SU-DHL-6 (cell line): ENCODE measurements around the gene GFOD2.

Experiments used
- H2AFZ ChIP-seq: fragments of 200-600 bp; sonication (generic); 2 replicates; pipeline ENCODE4 v1.6.1; 2014; ENCODE audit warnings: low read depth, mild to moderate bottlenecking, moderate library complexity, mixed read lengths, antibody characterized with exemption, low read length; ENCODE audit not compliant: severe bottlenecking
- H3F3A ChIP-seq: fragments of 200-600 bp; shearing (Covaris generic); 2 replicates; pipeline ENCODE4 v1.6.0; 2016; ENCODE audit warnings: antibody characterized with exemption, mild to moderate bottlenecking; ENCODE audit not compliant: insufficient read depth
- H3K27ac ChIP-seq: fragments of 200-600 bp; sonication (generic); 2 replicates; pipeline ENCODE4 v1.5.1; 2016; ENCODE audit warnings: low read depth, mild to moderate bottlenecking, low read length, moderate library complexity, mixed read lengths
- H3K27me3 ChIP-seq: fragments of 200-600 bp; sonication (generic), shearing (Covaris generic); 2 replicates; pipeline ENCODE4 v1.6.0; 2014; ENCODE audit warnings: mild to moderate bottlenecking, low read length
- H3K36me3 ChIP-seq: fragments of 200-600 bp; sonication (generic); 2 replicates; pipeline ENCODE4 v1.6.1; 2014; ENCODE audit warnings: mild to moderate bottlenecking, low read length, mixed read lengths
- H3K4me2 ChIP-seq: fragments of 300-600, 200-600 bp; shearing (Covaris generic), sonication (generic); 2 replicates; pipeline ENCODE4 v1.6.0; 2014; ENCODE audit warnings: low read length, low read depth, mild to moderate bottlenecking; ENCODE audit not compliant: poor library complexity, severe bottlenecking
- H3K4me3 ChIP-seq: fragments of 200-600 bp; sonication (generic); 2 replicates; pipeline ENCODE4 v1.5.1; 2014; ENCODE audit warnings: antibody characterized with exemption, low read length, mild to moderate bottlenecking, mixed read lengths; ENCODE audit not compliant: insufficient read depth, poor library complexity, severe bottlenecking
- H3K79me2 ChIP-seq: fragments of 200-600 bp; sonication (generic); 2 replicates; pipeline ENCODE4 v1.6.1; 2014; ENCODE audit warnings: mild to moderate bottlenecking, low read length, moderate library complexity; ENCODE audit not compliant: insufficient read depth
- H3K9ac ChIP-seq: fragments of 200-600 bp; sonication (generic); 2 replicates; pipeline ENCODE4 v1.7.0; 2014; ENCODE audit warnings: mild to moderate bottlenecking, low read length
- H3K9me2 ChIP-seq: fragments of 200-600 bp; sonication (generic); replicated peaks from 2 replicates; pipeline ENCODE4 v1.6.1; 2014; ENCODE audit warnings: low read length; ENCODE audit not compliant: insufficient read depth
- H3K9me3 ChIP-seq: fragments of 200-600 bp; sonication (generic); 2 replicates; pipeline ENCODE4 v1.6.1; 2014; ENCODE audit warnings: low read length, mixed read lengths; ENCODE audit not compliant: insufficient read depth
- H4K20me1 ChIP-seq: fragments of 200-600 bp; sonication (generic); 2 replicates; pipeline ENCODE4 v1.6.1; 2014; ENCODE audit warnings: low read depth, mild to moderate bottlenecking, antibody characterized with exemption, low read length, moderate library complexity, mixed read lengths
- EZH2phosphoT487 ChIP-seq: fragments of 200-600 bp; sonication (generic), shearing (Covaris generic); conservative IDR thresholded peaks from 2 replicates; pipeline ENCODE4 v1.6.1; 2018; ENCODE audit warnings: mild to moderate bottlenecking, antibody characterized with exemption, low read length, moderate library complexity, mixed read lengths
- TF ChIP-seq, protein P1 (sequence below): fragments of 200-600 bp; sonication (generic); IDR thresholded peaks from one replicate; pipeline ENCODE4 v1.5.1; 2017; ENCODE audit warnings: antibody characterized with exemption, mild to moderate bottlenecking, low read length, moderate library complexity; ENCODE audit not compliant: insufficient read depth, poor library complexity, severe bottlenecking

The GFOD2 gene

GRCh38 chr16:67730326-67730725 lies 11.2 kb upstream of the GFOD2 start:
- Histone ChIP-seq H3K9ac (no peak overlapping the region), H3K36me3 (no peaks in the 10 kb centered on the region), H4K20me1 (no peaks in the 10 kb centered on the region), H3K79me2 (no peaks in the 10 kb centered on the region), H3K9me3 (no peaks in the 10 kb centered on the region), H3K9me2 (no peaks in the 10 kb centered on the region), H3K4me2 (no peak overlapping the region), H2AFZ (no peak overlapping the region), H3F3A (no peaks in the 10 kb centered on the region), H3K27me3 (no peaks in the 10 kb centered on the region), H3K27ac (no peak overlapping the region), H3K4me3 (no peak overlapping the region)
- no peak for TF ChIP-seq EZH2phosphoT487
- TF ChIP-seq, protein P1, sequence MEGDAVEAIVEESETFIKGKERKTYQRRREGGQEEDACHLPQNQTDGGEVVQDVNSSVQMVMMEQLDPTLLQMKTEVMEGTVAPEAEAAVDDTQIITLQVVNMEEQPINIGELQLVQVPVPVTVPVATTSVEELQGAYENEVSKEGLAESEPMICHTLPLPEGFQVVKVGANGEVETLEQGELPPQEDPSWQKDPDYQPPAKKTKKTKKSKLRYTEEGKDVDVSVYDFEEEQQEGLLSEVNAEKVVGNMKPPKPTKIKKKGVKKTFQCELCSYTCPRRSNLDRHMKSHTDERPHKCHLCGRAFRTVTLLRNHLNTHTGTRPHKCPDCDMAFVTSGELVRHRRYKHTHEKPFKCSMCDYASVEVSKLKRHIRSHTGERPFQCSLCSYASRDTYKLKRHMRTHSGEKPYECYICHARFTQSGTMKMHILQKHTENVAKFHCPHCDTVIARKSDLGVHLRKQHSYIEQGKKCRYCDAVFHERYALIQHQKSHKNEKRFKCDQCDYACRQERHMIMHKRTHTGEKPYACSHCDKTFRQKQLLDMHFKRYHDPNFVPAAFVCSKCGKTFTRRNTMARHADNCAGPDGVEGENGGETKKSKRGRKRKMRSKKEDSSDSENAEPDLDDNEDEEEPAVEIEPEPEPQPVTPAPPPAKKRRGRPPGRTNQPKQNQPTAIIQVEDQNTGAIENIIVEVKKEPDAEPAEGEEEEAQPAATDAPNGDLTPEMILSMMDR, result no peak

- H3K9me2 ChIP-seq, result no peaks in the 10 kb centered on the region
- H3K9me3 ChIP-seq, result no peaks in the 10 kb centered on the region
- no peaks in the 10 kb centered on the region for H3K79me2 ChIP-seq
- H3F3A ChIP-seq, result no peaks in the 10 kb centered on the region
- no peaks in the 10 kb centered on the region for H3K27me3 ChIP-seq
- no peak overlapping the region for H3K27ac ChIP-seq
- no peak overlapping the region for H2AFZ ChIP-seq
- TF ChIP-seq, protein P1, result no peak
- no peak for TF ChIP-seq EZH2phosphoT487
- H4K20me1 ChIP-seq, result no peaks in the 10 kb centered on the region
- H3K36me3 ChIP-seq, result no peaks in the 10 kb centered on the region
- no peak overlapping the region for H3K9ac ChIP-seq
- H3K4me3 ChIP-seq, result no peak overlapping the region
- no peak overlapping the region for H3K4me2 ChIP-seq
Measured at GRCh38 chr16:67729636-67730248, 10.6 kb upstream of the GFOD2 start.

DNA sequence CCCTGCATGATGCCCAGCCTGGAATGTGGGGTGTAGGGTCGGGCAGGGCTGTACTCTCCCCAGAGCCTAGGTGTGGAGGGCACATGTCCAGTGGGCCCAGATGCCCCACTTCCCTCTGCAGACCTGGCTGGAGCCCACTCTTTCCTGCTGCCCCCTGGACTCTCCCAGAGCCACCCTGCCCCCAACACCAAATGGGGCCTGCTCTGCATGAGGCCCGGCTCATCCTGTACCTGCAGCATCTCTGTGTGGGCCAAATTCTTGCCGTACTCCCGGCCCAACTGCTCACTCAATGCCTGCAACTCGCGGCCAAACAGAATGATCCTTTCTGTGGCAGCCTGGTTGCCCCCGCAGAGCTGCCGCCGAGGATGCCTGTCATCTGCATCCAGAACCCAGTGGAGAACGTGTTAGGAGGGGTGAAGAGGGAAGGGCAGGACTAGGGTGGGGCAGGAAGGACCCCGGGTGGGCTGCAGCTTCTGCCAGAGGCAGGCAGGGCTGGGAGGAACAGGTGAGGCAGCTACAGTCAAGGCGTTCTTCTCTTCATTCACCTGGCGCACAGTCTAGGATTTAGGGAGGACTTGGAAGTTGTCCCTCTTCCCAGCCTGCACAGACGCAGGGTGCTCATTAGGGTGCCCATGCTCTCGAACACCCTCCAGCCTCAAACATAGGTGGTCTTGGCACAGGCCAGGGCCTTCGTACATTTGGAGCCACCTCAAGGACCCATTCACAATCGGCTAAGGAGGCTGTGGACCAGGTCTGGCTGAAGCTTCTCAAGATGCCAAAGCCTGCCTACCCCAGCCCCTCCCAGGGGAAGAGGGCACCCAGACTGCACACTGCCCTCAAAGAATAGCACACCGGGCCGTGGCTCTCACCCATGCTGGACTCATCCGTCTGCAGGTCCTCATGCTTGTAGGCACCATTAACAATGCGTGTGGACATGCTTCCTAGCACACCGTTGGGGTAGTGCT lies 8.7 kb upstream of the GFOD2 start:
- H3K9ac ChIP-seq, result no peak overlapping the region
- no peaks in the 10 kb centered on the region for H3K9me3 ChIP-seq
- H3K27me3 ChIP-seq, result no peaks in the 10 kb centered on the region
- H3F3A ChIP-seq, result no peaks in the 10 kb centered on the region
- TF ChIP-seq EZH2phosphoT487, result no peak
- TF ChIP-seq, protein P1, result no peak
- no peaks in the 10 kb centered on the region for H3K9me2 ChIP-seq
- H3K4me2 ChIP-seq, result no peak overlapping the region
- H3K27ac ChIP-seq, result no peak overlapping the region
- no peaks in the 10 kb centered on the region for H3K79me2 ChIP-seq
- no peak overlapping the region for H3K4me3 ChIP-seq
- no peaks in the 10 kb centered on the region for H3K36me3 ChIP-seq
- no peak overlapping the region for H2AFZ ChIP-seq
- no peaks in the 10 kb centered on the region for H4K20me1 ChIP-seq
